Measurements from ENCODE around the gene HAO2.

- no peak for TF ChIP-seq REST (IDR thresholded peaks at IDR 0.05; ENCODE audit: insufficient read depth in 1 of 2, low read depth in 2 of 2, low read length in 1 of 2)
- no peak for TF ChIP-seq CTCF (IDR thresholded peaks at IDR 0.05)
- no peak for TF ChIP-seq POLR2AphosphoS5 (IDR thresholded peaks at IDR 0.05; ENCODE audit: low read depth, low read length)
- TF ChIP-seq TCF7L2 (IDR thresholded peaks at IDR 0.05; ENCODE audit: low read depth, low read length): no peak
- TF ChIP-seq SIN3A (IDR thresholded peaks at IDR 0.05; ENCODE audit: borderline replicate concordance, insufficient read depth, low read depth, low read length): no peak
Observed at GRCh38 chr1:119391749-119392148, 23.2 kb downstream of the HAO2 start.
